ENCODE data around the gene PTGDS. TPM values are rescaled to one million over a fixed set of nuclear protein-coding genes. Genes with fewer than 3 reads are reported as not detected.

The PTGDS gene
- total RNA-seq, 2 donors from 2014 or later, result 13.8 to 22.1 TPM

DNA sequence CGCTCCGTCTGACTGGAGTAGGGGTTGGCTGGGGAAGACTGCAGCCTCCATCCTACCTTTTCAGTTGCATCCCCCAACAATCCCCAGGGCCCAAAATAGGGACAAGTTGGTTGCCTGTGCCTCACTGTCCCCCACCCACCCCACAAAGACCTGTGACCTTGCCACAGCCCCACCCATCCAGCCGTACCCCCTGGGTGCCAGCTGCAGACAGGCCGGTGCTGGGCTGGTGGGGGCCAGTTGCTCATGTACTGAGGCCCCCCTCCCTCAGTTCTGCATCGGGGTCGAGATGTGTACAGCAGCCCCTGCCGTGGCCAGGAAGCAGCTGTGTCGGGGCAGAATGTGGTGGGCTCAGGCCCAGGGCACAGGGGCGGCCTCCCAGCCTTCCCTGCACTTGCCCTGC, 5.9 kb downstream of the PTGDS start:
- Histone ChIP-seq H3K27ac (ENCODE audit: low read depth, low read length) (no peak overlapping the region), H3K36me3 (ENCODE audit: control insufficient read depth, insufficient read depth, low read length) (no peaks in the 10 kb centered on the region), H3K9me3 (ENCODE audit: control insufficient read depth, low read length) (no peaks in the 10 kb centered on the region), H3K9ac (ENCODE audit: extremely low read depth, low read length, poor library complexity, severe bottlenecking) (no peak overlapping the region), H3K4me1 (ENCODE audit: control insufficient read depth, insufficient read depth, low read length) (peaks cover 3% of the 10 kb centered on the region), H3K27me3 (ENCODE audit: control insufficient read depth, insufficient read depth, low read length, poor library complexity, severe bottlenecking) (peaks cover 12% of the 10 kb centered on the region), H3K4me3 (ENCODE audit: low read length) (no peak overlapping the region)
- no peak for DNase-seq
- peaks cover 20% of the 10 kb centered on the region for H3K27me3 Mint-ChIP-seq (ENCODE audit: insufficient read depth)
- H3K27ac Mint-ChIP-seq, result no peak overlapping the region
- H3K4me3 Mint-ChIP-seq, result no peak overlapping the region
- H3K36me3 Mint-ChIP-seq (ENCODE audit: low read depth), result no peaks in the 10 kb centered on the region
- TF ChIP-seq, protein P1, sequence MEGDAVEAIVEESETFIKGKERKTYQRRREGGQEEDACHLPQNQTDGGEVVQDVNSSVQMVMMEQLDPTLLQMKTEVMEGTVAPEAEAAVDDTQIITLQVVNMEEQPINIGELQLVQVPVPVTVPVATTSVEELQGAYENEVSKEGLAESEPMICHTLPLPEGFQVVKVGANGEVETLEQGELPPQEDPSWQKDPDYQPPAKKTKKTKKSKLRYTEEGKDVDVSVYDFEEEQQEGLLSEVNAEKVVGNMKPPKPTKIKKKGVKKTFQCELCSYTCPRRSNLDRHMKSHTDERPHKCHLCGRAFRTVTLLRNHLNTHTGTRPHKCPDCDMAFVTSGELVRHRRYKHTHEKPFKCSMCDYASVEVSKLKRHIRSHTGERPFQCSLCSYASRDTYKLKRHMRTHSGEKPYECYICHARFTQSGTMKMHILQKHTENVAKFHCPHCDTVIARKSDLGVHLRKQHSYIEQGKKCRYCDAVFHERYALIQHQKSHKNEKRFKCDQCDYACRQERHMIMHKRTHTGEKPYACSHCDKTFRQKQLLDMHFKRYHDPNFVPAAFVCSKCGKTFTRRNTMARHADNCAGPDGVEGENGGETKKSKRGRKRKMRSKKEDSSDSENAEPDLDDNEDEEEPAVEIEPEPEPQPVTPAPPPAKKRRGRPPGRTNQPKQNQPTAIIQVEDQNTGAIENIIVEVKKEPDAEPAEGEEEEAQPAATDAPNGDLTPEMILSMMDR (conservative IDR thresholded peaks at IDR 0.05), result no peak
- no peaks in the 10 kb centered on the region for H3K9me3 Mint-ChIP-seq
- peaks cover 9% of the 10 kb centered on the region for H3K4me1 Mint-ChIP-seq
- 90 to 92% methylated on average over 6 to 9 of the region's 9 CpGs for WGBS, 2 experiments (ENCODE audit: insufficient coverage in 1 of 2, insufficient read length in 1 of 2)

DNA sequence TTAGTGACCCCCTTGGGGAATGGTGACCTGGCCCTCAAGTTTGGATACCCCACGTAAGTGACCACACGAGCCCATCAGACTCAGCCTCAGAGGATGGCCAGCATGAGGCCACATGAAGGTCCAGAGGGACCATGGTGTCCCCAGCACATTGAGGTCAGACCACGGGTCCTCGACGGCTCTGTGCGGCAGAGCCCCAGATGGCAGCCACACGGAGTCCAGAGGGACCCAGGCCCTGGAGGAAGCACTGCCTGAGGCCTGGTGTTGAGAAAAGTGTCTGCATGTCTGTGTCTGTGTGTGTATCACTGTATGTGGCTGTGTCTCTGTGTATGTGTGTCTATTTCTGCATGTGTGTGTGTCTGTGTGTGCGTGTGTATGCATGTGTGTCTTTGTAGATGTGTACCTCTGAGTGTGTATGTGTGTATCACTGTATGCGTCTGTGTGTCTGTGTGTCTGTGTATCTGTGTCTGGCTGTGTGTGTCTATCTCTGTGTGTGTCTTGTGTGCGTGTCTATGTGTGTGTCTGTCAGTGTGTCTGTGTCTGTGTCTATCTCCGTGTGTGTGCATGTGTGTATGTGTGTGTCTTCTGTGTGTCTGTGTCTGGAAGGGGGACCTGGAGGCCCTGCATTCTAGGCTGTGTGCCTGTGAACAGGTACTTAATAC, 6.5 kb downstream of the PTGDS start:
- H3K4me3 Mint-ChIP-seq, result no peak overlapping the region
- Histone ChIP-seq H3K4me1 (ENCODE audit: control insufficient read depth, insufficient read depth, low read length) (peaks cover 3% of the 10 kb centered on the region), H3K9me3 (ENCODE audit: control insufficient read depth, low read length) (no peaks in the 10 kb centered on the region), H3K27ac (ENCODE audit: low read depth, low read length) (no peak overlapping the region), H3K27me3 (ENCODE audit: control insufficient read depth, insufficient read depth, low read length, poor library complexity, severe bottlenecking) (peaks cover 12% of the 10 kb centered on the region), H3K36me3 (ENCODE audit: control insufficient read depth, insufficient read depth, low read length) (no peaks in the 10 kb centered on the region), H3K4me3 (ENCODE audit: low read length) (no peak overlapping the region), H3K9ac (ENCODE audit: extremely low read depth, low read length, poor library complexity, severe bottlenecking) (no peak overlapping the region)
- 85 to 90% methylated on average over 9 to 11 of the region's 11 CpGs for WGBS, 2 experiments (ENCODE audit: insufficient coverage in 1 of 2, insufficient read length in 1 of 2)
- no peaks in the 10 kb centered on the region for H3K36me3 Mint-ChIP-seq (ENCODE audit: low read depth)
- H3K4me1 Mint-ChIP-seq, result peaks cover 9% of the 10 kb centered on the region
- no peak overlapping the region for H3K27ac Mint-ChIP-seq
- DNase-seq, result no peak
- TF ChIP-seq, protein P1 (conservative IDR thresholded peaks at IDR 0.05), result no peak
- no peaks in the 10 kb centered on the region for H3K9me3 Mint-ChIP-seq
- H3K27me3 Mint-ChIP-seq (ENCODE audit: insufficient read depth), result peaks cover 23% of the 10 kb centered on the region

DNA sequence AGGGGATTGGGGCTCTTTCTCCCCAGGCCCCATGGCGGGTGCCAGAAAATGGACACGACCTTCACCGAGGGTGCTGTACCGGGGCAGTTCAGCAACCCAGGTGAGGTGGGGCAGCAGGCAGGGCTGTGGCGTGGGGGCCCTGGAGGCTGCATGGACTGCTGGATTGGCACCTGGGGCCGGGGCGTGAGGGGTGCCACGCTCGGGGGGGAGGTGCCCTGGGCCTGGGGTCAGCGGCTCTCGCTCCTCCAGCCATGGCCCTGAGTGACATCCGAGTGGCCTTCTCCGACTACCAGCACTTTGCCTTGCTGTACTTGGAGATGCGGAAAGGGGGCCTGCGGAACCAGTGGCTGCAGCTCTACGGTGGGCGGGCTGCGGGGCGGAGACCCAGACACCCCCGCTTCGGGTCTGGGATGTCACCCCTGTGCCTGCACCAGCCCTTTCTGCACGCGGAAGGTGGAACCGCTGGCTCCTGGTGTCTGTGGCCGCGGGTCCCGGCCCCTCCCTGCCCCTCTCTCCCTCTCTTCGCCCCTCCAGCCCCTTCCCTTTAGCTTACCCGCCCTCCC, 7.2 kb downstream of the PTGDS start:
- Mint-ChIP-seq H3K27ac (no peak overlapping the region), H3K4me3 (peak overlapping the region; percentile 19), H3K27me3 (ENCODE audit: insufficient read depth) (peaks cover 23% of the 10 kb centered on the region), H3K4me1 (peaks cover 11% of the 10 kb centered on the region), H3K36me3 (ENCODE audit: low read depth) (no peaks in the 10 kb centered on the region), H3K9me3 (no peaks in the 10 kb centered on the region)
- Histone ChIP-seq H3K36me3 (ENCODE audit: control insufficient read depth, insufficient read depth, low read length) (no peaks in the 10 kb centered on the region), H3K4me1 (ENCODE audit: control insufficient read depth, insufficient read depth, low read length) (peaks cover 3% of the 10 kb centered on the region), H3K9ac (ENCODE audit: extremely low read depth, low read length, poor library complexity, severe bottlenecking) (no peak overlapping the region), H3K27ac (ENCODE audit: low read depth, low read length) (no peak overlapping the region), H3K27me3 (ENCODE audit: control insufficient read depth, insufficient read depth, low read length, poor library complexity, severe bottlenecking) (peaks cover 12% of the 10 kb centered on the region), H3K9me3 (ENCODE audit: control insufficient read depth, low read length) (no peaks in the 10 kb centered on the region), H3K4me3 (ENCODE audit: low read length) (no peak overlapping the region)
- WGBS, 2 experiments (ENCODE audit: insufficient coverage in 1 of 2, insufficient read length in 1 of 2), result 78 to 85% methylated on average over 22 to 29 of the region's 29 CpGs
- peak; percentile 70 for DNase-seq
- TF ChIP-seq, protein P1 (conservative IDR thresholded peaks at IDR 0.05), result no peak

Data from endodermal cell (in vitro differentiated cells).